ENCODE results near the gene TSHZ2. TPM values are rescaled to one million over a fixed set of nuclear protein-coding genes. Genes with fewer than 3 reads are reported as not detected.

TSHZ2 gene
- total and polyA plus RNA-seq, 2 of the 4 experiments (the other 2 are of a cell fraction), result under 0.01 to 0.02 TPM

- no peak for DNase-seq
- H3K27ac ChIP-seq (ENCODE audit: insufficient read depth, low read length), result no peak overlapping the region
- H2AK5ac ChIP-seq (ENCODE audit: low read depth, low read length), result no peak overlapping the region
- no CpG with 5 or more reads among the region's 3 CpGs for WGBS, 2 experiments (ENCODE audit: extremely low coverage in 2 of 2, insufficient read length in 1 of 2)
- H3K14ac ChIP-seq (replicated peaks; ENCODE audit: low read depth, low read length), result no peak overlapping the region
- H2AFZ ChIP-seq (replicated peaks; ENCODE audit: low read length, poor library complexity), result no peak overlapping the region
- H3K4me3 ChIP-seq (ENCODE audit: insufficient read depth, low read depth, low read length), result no peak overlapping the region
- no peak overlapping the region for H2BK5ac ChIP-seq (ENCODE audit: low read depth, low read length, poor library complexity, severe bottlenecking)
- no peak overlapping the region for H3K56ac ChIP-seq (ENCODE audit: extremely low read depth, insufficient read depth, low read length)
- intact Hi-C loops (cut with micrococcal nuclease) (no loop called here), in situ Hi-C loops (cut with MboI; ENCODE audit: low sequenced_read_pairs) (loop anchor here (25.0 kb wide), 1 partner anchor 890 kb away; no protein-coding TSS in a partner anchor), dilution Hi-C loops (cut with HindIII; ENCODE audit: low sequenced_read_pairs, unreplicated experiment) (no loop called here)
- H2BK15ac ChIP-seq (ENCODE audit: low read depth, low read length), result no peak overlapping the region
- no peaks in the 10 kb centered on the region for H3K27me3 ChIP-seq (ENCODE audit: control insufficient read depth, insufficient read depth, low read length)
- H3K36me3 ChIP-seq (ENCODE audit: control insufficient read depth, insufficient read depth, low read length), result no peaks in the 10 kb centered on the region
- BruUV-seq (replicated peaks), result no TSS peak
- H4K20me1 ChIP-seq (ENCODE audit: insufficient read depth, low read length), result no peaks in the 10 kb centered on the region
- no peak overlapping the region for H4K8ac ChIP-seq (ENCODE audit: low read depth in 2 of 2, low read length in 2 of 2)
- no peaks in the 10 kb centered on the region for H3K4me1 ChIP-seq (ENCODE audit: control insufficient read depth, insufficient read depth, low read length)
- no peak overlapping the region for H3K4me2 ChIP-seq (ENCODE audit: low read depth, low read length)
- no peak overlapping the region for H2AK9ac ChIP-seq (replicated peaks; ENCODE audit: low read depth, low read length, poor library complexity)
- no peak overlapping the region for H3K9ac ChIP-seq (ENCODE audit: low read depth, low read length)
- no peak overlapping the region for H3K23ac ChIP-seq (ENCODE audit: low read depth, low read length)
- H3K18ac ChIP-seq (ENCODE audit: low read depth, low read length), result no peak overlapping the region
- ChIA-PET CTCF (no interaction called here), POLR2A (ENCODE audit: unreplicated experiment) (no interaction called here)
- H4K5ac ChIP-seq (ENCODE audit: low read depth, low read length), result no peak overlapping the region
- no peaks in the 10 kb centered on the region for H3K79me1 ChIP-seq (ENCODE audit: low read depth in 1 of 2, low read length in 2 of 2)
- TF ChIP-seq CTCF (conservative IDR thresholded peaks at IDR 0.05; ENCODE audit: low read depth, low read length), result no peak
- no peak for TF ChIP-seq SMC3 (IDR thresholded peaks at IDR 0.05; ENCODE audit: low read depth, low read length)
- no peak for TF ChIP-seq MXI1 (IDR thresholded peaks at IDR 0.05; ENCODE audit: borderline replicate concordance, low read depth, low read length)
- no peak for TF ChIP-seq MAFK (IDR thresholded peaks at IDR 0.05; ENCODE audit: low read depth, low read length)
- no peak for TF ChIP-seq USF2 (IDR thresholded peaks at IDR 0.05; ENCODE audit: low read depth, low read length)
- no peak for TF ChIP-seq RCOR1 (IDR thresholded peaks at IDR 0.05; ENCODE audit: insufficient replicate concordance, low read length)
- TF ChIP-seq POLR2A (IDR thresholded peaks at IDR 0.05; ENCODE audit: low read depth, low read length), result no peak
- H3K9me1 ChIP-seq (ENCODE audit: insufficient read depth, low read length), result no peaks in the 10 kb centered on the region
- no peak overlapping the region for H4K91ac ChIP-seq (ENCODE audit: insufficient read depth, low read depth, low read length)
- no peak overlapping the region for H3K4ac ChIP-seq (ENCODE audit: low read depth, low read length)
- H2BK20ac ChIP-seq (ENCODE audit: low read depth, low read length), result no peak overlapping the region
- ATAC-seq (ENCODE audit: low read depth), result no peak
- H2BK120ac ChIP-seq (ENCODE audit: low read depth, low read length), result no peak overlapping the region
- no peaks in the 10 kb centered on the region for H3K9me3 ChIP-seq (ENCODE audit: control insufficient read depth, insufficient read depth, low read length)
These were observed 230.6 kb downstream of the TSHZ2 start for GRCh38 chr20:53202777-53203176.

Data from IMR-90 (cell line).